SK-N-MC (cell line): ENCODE data around the gene APBA1.

Experiments
- EZH2 ChIP-seq: fragments of 200-600 bp; sonication (generic); IDR thresholded peaks from one replicate; pipeline ENCODE4 v1.6.1; 2017; ENCODE audit warnings: antibody characterized with exemption
- POLR2AphosphoS5 ChIP-seq: IDR thresholded peaks from 2 replicates; pipeline ENCODE4 v1.6.1; 2012; ENCODE audit warnings: mild to moderate bottlenecking, low read depth, low read length, borderline replicate concordance

DNA sequence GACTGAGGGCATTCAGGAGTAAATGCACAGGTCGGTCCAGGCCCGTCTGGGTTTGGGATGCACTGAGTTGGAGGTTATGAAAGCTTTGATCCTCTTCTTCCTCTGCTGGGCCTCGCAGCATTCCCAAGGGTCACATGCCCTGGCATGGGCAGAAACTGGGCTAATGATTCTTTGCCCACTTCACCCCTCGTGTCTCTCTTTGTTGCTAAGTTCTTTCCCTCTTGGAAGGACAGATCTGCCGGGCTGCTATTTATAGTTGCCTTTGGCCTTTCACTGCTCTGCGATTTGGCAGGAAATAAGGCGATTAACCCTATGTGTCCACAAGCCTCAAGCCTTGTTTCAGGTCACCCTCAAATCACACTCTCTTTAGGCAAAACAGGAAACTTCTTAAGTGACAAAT, 280.2 kb downstream of the APBA1 start:
- TF ChIP-seq POLR2AphosphoS5 (no peak), EZH2 (no peak)
